Stromal cell of bone marrow (primary cell): ENCODE measurements around the gene RGPD5.
"Not testable (repeated sequence)": the region's sequence is repeated elsewhere in the genome, so short reads cannot be mapped to it uniquely, and the experiment has no call there.

ENCODE experiments used
- DNase-seq: peaks from one replicate; pipeline ENCODE4 v3.0.0-alpha.2; 2012; ENCODE audit warnings: low read depth

RGPD5 gene

GRCh38 chr2:109794074-109794737, at the start of gene RGPD5:
Gene RGPD5, plus strand, starts transcription at chr2:109794305. Its CDS starts 161 bp downstream, at chr2:109794466.
- not testable (repeated sequence) for DNase-seq

DNA sequence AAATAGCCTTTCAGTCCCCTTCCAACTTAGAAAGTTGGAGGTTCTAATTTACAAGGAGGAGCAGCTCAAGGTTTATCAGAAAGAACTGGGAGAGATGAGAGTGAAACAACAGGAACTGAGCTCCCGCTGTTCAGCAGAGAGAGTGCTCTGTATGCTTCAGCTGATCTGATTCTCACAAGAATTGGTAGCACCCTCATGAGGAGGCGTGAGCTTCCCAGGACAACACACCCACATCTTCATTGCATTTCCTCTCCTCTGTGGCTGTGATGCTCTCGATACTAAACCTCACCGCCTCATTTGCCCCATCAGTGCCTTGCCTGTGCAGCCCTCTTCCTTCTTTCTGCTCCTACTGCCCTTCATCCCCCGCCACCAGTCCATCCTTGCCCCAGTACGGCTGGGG, 42.5 kb upstream of the RGPD5 start:
- DNase-seq = not testable (repeated sequence)

DNA sequence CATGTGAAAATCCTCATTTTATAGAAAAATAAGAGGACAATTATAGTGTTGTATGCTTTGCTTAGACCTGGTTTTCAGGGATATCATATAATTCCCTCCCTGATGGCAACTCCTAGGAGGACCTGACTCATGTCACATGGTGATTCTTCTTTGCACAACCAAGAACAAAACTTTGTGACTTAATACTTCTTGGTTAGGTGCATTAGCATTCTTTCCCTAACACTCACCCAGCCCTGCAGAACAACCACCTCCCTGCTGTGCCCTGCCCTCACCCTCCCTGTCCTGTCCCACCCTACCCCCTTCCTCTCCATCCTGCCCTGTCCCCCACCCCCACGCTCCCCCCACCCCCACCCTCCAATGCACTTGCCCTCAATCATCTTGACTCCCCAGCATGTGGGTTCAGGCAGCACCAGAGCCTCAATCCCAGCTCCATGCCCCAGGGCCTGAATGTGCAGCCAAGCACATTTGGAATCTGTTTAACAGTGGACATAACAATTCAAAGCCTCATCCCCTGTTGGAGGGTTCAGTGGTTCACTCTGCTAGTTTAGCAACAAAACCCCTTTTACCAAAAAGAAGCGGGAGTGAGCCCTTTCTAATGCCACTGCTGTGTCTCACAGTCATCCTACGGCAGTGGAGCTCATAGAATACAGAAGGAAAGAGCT, 36.8 kb upstream of the RGPD5 start:
- DNase-seq = not testable (repeated sequence)

GRCh38 chr2:109760265-109761042, 33.7 kb upstream of the RGPD5 start:
- DNase-seq = not testable (repeated sequence)

- DNase-seq = not testable (repeated sequence)
Observed at GRCh38 chr2:109761043-109761454, 33.1 kb upstream of the RGPD5 start.

GRCh38 chr2:109761976-109762375, 32.1 kb upstream of the RGPD5 start:
- DNase-seq = not testable (repeated sequence)

GRCh38 chr2:109766074-109766473, 28.0 kb upstream of the RGPD5 start:
- not testable (repeated sequence) for DNase-seq

- not testable (repeated sequence) for DNase-seq
Observed at GRCh38 chr2:109766886-109767578, 27.1 kb upstream of the RGPD5 start.

GRCh38 chr2:109768934-109769333, 25.2 kb upstream of the RGPD5 start:
- DNase-seq = not testable (repeated sequence)

- DNase-seq = not testable (repeated sequence)
Observed at GRCh38 chr2:109779118-109779517, 15.0 kb upstream of the RGPD5 start.

GRCh38 chr2:109781147-109781816, 12.8 kb upstream of the RGPD5 start:
- DNase-seq = not testable (repeated sequence)

- not testable (repeated sequence) for DNase-seq
Observed at GRCh38 chr2:109782446-109782993, 11.6 kb upstream of the RGPD5 start.

- DNase-seq = not testable (repeated sequence)
Observed at GRCh38 chr2:109791530-109792279, 2.4 kb upstream of the RGPD5 start.

GRCh38 chr2:109792659-109793058, 1.4 kb upstream of the RGPD5 start:
- DNase-seq = not testable (repeated sequence)

DNA sequence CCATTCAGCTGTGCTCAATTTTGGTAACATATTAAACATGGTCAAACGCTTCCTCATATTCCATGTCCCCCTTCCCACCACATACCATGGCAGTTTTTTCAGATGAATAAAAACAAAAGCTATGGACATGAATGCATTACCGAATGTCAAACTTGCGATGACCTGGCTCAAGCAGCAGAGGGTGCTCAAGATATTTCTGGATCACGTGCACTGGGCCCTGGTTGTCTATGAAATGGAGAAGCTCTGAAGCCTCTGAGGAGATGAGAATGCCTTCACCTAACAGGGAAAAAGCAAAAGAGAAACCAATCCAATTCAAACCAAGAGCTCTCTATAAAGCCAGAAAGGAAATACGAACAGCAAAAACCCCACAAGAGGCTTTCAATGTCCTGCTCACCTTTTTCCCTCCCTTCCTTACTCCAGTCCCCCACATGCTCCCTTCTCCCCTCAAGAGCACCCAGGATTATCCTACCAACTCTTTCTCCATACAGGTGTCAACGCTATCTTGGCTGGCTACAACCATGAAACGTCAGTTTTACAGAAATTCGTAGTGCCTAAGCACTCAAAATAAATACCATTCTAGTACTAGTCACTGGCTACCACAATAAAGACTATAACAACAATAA, 77.1 kb downstream of the RGPD5 start:
- DNase-seq = not testable (repeated sequence)

GRCh38 chr2:109876625-109877024, 82.5 kb downstream of the RGPD5 start:
- DNase-seq = not testable (repeated sequence)

GRCh38 chr2:109882112-109882511, 88.0 kb downstream of the RGPD5 start:
- not testable (repeated sequence) for DNase-seq

DNA sequence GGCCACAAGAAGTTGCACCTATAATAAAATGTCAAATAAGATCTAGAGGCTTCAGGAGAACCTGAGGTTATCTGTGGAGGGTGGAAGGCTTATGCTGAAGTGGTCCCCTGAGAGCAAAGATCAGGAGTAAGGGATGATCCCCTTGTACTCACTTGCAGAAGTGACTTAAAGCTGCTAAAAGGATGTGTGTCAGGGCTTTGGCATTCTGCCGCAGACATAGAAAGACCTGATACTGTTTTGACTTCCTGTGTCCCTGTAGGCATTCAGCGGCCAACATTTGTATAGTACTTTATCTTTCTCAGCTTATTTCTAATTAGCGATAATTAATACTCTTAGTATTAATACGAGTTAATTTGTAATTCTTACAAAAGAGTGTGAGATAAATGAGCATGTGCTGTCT, 94.3 kb downstream of the RGPD5 start:
- not testable (repeated sequence) for DNase-seq

GRCh38 chr2:109889909-109890308, 95.8 kb downstream of the RGPD5 start:
- not testable (repeated sequence) for DNase-seq

DNA sequence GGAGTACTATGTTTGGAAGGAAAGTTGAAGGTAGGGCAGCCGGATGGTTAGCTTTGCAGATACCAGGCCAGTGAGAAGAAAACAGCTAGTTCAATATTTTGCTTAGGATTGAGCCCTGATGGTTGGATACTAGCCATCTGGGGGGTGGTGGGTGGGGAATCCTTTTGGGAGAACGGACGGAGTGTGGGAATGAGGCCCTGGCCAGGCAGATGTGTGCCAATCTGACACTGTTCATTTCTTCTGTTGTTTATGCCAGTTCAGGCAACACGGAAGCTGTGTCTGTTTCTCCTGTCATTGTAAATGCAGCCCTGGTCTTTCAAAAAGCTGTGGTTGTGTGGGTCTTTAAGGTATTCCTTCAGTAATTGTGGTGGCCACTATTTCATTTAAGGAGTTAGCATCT, 96.9 kb downstream of the RGPD5 start:
- not testable (repeated sequence) for DNase-seq
